HG03064 (cell line): ENCODE data around the gene SCNN1B.
"Not testable (repeated sequence)": the region's sequence is repeated elsewhere in the genome, so short reads cannot be mapped to it uniquely, and the experiment has no call there.

Source experiments
- ATAC-seq: cut with Tn5 transposase; IDR thresholded peaks from one replicate; pipeline ENCODE4 v1.9.1; 2021; ENCODE audit warnings: low read depth; ENCODE audit not compliant: unreplicated experiment

Gene SCNN1B

DNA sequence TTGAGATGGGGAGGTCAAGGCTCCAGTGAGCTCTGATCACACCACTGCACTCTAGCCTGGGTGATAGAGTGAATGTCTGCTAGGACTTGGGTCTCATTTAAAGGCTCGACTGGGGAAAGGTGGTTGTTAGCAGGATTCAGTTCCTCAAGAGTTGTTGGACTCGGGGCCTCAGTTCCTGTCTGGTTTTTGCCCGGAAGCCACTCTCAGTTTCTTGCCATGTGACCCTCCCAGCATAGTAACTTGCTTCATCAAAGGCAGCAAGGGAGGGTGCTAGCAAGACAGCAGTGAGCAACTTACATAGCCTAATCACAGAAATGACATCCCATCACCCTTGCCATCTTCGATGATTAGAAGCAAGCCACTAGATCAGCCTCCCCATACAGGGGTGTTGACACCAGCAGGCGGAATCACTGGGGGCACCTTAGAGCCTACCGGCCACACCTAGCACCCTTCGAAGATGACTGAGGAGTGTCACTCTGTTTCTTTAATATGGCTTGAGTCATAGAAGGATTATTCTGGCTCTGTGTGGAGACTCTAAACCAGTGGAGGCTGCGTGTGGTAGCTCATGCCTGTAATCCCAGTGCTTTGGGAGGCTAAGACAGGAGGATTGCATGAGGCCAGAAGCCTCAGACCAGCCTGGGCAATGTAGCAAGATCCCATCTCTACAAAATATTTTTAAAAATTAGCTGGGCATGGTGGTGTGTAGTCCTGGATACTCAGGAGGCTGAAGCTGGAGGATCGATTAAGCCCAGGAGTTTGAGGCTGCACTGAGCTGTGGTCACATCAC, 13.2 kb upstream of the SCNN1B start:
- ATAC-seq, result no peak

DNA sequence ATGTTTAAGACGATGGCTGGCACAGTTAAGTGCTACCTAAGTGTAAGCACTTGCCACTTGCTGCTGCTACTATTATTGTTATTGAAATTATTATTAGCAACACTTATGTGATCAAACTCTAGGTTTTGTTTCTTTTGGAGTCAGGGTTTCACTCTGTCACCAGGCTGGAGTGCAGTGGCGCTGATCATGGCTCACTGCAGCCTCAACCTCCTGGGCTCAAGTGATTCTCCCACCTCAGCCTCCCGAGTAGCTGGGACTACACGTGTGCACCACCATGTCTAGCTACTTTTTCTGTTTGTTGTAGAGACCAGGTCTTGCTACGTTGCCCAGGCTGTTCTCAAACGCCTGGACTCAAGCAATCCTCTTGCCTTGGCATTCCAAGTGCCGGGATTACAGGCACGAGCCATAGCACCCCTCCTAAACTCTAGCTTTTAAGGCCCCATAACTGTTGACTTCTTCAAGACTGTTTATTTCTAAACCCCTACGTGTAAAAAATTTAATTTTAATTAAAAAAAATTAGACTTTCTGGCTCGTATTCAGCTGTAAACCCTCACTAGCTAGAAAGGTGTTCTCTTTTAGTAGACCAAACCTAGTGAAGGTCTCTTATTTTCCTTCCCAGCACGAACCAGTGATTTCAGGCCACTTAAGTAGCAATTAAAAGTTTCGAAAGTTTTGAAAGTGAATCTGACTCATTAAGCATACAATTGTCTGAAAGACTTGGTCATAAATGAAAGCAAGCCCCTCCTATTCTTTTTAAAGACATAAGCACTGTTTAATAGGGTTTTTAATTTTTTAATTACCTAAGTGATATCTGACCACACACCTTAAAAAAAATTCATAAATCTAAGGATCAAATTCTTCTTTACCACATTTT, 11.7 kb upstream of the SCNN1B start:
- ATAC-seq, result no peak

DNA sequence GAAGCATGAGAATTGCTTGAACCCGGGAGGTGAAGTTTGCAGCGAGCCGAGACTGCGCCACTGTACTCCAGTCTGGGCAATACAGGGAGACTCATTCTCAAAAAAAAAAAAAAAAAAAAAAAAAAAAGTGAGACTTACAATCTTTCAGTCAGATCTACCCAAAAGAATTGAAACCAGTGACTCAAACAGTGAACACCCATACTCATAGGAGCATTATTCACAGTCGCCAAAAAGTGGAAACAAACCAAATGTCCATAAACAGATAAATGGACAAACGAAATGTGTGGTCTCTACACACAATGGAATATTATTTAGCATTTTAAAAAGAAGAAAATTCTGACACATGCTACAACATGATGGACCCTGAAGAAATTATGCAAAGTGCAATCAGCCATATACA, 9.1 kb upstream of the SCNN1B start:
- ATAC-seq, result no peak

DNA sequence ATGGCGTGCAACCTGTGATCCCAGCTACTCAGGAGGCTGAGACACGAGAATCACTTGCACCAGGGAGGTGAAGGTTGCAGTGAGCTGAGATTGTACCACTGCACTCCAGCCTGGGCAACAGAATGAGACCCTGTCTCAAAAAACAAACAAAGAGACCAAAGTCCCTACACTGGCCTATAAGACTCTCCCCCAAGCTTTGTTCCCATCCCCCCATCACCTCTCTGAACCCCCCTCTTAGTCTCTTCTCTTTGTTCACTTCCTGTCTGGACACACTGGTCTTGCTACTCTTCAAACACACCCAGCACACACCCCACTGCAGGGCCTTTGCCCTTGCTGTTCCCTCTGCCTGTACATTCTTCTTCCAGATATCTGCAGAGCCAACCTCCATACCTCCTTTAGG, 7.8 kb upstream of the SCNN1B start:
- no peak for ATAC-seq

DNA sequence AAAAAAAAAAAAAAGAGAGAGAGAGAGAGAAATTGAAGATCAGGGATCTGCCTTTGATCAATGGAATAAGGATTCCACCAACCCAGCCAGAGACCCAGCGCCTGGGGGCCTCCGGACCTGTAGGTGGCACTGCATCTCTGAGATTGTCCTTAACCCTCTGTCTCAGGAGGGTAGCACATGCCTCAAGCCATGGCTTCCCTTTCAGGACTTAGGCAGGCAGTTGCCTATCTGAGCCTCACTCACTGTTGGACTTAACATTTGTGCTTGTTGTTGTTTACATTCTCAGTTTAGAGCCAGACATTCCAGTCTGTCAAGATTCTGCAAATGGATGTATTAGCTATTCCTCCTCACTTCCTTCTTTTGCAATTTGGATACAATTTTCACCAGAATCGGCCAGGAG, 5.1 kb upstream of the SCNN1B start:
- ATAC-seq, result no peak

DNA sequence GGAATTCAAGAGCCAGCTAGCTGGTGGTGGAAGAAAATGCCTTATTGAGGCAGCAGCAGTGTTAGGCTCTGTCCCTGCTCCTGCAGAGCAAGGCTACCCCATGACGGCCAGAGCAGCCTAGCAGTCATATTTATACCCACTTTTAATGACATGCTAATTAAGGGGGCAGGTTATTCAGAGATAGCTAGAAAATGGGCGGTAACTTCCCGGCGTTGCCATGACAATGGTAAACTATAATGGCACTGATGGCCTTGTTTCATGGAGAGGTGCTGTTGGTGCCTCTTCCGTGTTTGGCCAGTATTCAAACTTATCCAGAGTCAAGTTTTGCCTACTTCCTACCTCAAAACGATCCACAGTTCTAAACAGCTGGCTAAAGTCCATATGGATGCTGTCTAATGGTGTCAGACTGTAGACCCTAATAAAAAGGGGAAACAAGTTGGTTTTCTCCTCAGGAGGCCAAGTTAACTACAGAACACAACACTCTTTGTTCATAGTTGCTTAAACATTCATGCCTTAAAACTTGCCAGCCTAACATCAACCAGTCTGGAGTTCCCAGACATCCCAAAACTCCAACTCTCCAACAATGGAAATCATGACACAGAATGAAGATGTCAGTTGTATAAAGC, 3.7 kb upstream of the SCNN1B start:
- ATAC-seq, result no peak

DNA sequence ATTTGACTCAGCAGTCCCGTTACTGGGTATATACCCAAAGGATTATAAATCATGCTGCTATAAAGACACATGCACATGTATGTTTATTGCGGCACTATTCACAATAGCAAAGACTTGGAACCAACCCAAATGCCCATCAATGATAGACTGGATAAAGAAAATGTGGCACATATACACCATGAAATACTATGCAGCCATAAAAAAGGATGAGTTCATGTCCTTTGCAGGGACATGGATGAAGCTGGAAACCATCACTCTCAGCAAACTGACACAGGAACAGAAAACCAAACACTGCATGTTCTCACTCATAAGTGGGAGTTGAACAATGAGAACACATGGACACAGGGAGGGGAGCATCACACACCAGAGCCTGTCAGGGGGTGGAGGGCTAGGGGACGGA, 2.3 kb upstream of the SCNN1B start:
- ATAC-seq, result not testable (repeated sequence)

DNA sequence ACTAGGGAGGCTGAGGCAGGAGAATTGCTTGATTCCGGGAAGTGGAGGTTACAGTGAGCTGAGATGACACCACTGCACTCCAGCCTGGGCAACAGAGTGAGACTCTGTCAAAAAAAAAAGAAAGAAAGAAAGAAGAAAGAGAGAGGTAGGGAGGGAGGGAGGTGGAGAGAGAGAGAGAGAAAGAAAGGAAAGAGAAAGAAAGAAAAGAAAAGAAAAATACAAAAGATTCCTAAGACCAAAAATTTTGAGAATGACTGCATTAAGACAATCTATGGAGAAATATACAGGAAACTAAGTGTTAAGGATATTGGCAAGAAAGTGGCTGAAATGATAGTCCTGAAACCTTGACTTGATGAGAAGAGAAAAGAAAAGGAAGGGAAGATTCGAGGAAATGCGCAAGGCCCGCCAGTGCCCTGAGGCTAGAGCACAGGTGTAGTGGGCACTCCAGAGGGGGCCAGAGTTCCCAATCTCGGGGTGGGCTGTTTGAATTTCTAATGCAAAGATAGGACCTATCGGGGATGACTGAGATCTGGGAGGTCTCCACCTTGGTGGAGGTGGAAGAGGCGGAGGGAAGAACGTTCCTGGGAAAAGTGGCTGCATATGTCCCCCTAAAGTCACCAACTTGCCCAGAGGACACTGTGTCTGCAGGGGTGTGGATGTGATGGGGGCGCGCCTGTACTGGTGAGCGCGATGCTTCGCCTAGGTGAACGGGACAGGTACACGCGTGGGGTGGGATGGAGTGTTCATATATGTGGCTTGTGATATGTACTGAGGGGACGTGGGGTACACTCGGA, 654 bp upstream of the SCNN1B start:
- ATAC-seq, result no peak

DNA sequence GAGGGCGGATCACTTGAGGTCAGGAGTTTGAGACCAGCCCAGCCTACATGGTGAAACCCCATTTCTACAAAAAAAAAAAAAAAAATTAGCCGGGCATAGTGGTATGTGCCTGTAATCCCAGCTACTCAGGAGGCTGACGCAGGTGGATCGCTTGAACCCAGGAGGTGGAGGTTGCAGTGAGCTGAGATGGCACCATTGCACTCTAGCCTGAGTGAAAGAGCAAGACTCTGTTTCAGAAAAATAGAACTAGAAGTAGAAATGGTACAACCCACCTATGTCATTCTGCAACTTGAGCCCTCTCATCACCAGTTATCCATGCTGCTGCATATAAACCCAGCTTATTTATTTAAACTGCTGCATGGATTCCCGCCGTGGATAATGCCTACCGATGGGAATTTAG, 1.6 kb downstream of the SCNN1B start:
- ATAC-seq, result no peak

DNA sequence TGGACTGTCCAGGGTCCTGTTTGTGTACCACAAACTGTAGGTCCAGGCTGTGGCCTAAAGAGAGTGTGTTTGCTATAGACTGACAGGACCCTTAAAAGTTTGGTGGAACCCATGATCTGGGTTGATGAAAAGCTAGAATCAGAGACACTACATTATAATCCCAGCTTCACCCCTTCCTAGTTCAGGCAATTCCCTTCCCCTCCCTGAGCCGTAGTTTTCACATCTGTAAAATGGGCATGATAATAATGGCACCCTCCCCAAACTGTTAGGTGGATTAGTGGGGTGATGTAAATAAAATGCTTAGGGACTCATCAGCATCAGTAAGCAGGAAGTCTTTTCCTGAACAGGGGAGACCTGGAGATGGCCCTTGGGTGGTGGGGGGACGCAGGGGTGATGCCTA, 2.5 kb downstream of the SCNN1B start:
- no peak for ATAC-seq

DNA sequence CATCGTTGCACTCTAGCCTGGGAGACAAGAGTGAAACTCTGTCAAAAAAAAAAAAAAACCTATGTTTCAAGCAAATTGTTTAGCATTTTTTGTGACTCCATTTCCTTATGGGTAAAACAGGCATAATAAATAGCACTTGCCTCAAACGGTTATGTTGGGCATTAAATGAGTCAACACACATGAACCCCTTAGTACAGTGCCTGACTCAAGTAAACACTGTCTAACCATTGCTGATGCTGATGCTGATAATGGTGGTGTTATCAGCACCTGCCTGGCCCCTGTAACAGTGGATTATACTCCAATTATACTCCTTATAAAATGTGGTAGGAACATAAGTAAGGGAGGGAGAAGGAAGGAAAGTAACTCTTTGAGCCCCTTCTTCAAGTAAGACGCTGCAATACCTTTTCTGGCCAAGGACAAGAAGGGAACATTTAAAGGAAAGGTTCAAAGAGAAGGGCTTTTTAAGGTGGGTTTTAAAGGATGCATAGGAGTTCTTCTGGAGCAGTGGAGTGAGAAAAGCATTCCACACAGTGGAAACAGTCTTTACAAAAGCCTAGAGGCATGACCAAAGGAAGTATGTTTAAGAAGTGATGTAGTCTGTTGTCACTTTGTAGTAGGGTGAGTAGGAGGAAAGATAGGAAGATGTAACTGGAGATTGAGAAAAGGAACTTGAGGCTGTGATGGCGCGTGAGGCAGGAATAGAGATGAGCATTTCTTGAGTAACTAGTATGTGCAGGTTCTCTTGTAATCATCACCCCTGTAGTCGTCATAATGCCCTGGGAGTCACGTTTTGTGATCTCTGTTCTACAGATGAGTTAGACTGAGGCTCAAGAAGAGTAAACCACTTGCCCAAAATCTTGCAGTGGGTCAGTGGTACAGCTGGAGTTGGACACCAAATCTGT, 4.3 kb downstream of the SCNN1B start:
- no peak for ATAC-seq

DNA sequence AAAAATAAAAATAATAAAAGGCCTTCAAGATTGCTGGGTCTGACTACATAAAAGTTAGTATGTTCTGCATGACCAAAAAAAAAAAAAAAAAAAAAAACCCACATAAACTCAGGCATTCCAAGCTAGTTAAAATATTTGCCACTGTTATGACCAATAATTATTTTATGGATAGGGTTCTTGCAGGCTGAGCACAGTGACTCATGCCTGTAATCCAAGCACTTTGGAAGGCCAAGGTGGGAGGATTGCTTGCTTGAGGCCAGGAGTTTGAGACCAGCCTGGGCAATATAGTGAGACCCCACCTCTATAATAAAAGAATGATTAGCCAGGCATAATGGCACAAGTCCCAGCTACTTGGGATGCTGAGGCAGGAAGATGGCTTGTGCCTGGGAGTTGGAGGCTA, 8.1 kb downstream of the SCNN1B start:
- ATAC-seq, result no peak

DNA sequence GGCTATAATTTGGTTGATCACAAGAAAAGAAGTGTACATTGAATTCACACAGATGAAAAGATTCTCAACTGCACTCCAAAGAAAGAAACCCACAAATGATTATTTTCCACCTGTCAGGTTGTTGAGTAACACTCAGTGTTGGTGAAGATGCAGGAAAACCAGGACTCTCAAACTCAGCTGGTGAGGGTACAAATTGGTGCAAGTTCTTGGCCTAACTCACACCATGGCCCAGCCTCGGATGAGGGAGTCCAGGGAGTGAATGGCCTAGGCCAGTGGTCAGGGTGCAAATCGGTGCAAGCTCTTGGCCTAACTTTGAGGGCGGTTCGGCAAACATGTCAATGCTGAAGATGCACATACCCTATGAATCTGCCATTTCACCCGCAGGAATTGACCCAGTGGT, 8.6 kb downstream of the SCNN1B start:
- no peak for ATAC-seq

DNA sequence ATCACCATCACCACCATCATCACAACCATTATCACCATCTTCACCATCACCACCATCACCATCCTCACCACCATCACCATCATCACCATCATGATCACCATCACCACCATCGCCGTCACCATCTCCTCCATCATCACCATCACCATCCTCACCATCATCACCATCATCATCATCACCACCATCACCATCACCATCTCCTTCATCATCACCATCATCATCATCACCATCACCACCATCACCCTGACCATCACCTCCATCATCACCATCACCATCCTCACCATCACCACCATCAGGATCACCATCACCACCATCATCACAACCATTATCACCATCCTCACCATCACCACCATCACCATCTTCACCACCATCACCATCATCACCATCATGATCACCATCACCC, 14.1 kb downstream of the SCNN1B start:
- ATAC-seq, result no peak

DNA sequence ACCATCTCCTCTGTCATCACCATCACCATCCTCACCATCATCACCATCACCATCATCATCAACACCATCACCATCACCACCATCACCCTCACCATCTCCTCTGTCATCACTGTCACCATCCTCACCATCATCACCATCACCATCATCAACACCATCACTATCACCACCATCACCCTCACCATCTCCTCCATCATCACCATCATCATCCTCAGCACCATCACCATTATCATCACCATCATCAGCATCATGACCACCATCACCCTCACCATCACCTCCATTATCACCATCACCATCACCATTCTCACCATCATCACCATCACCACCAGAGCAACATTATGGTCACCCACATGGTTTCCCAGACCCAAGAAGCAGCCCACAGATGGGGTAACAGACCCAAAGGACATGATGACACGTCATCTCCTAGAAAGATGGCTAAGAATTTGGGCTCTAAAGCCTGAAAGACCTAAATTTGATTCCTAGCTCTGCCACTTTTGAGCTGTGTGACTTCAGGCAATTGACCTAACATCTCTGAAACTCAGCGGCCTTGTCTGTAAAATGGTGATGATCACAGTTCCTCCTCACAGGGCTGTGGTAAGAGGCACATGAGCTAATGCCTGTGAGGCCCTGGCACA, 14.6 kb downstream of the SCNN1B start:
- no peak for ATAC-seq

DNA sequence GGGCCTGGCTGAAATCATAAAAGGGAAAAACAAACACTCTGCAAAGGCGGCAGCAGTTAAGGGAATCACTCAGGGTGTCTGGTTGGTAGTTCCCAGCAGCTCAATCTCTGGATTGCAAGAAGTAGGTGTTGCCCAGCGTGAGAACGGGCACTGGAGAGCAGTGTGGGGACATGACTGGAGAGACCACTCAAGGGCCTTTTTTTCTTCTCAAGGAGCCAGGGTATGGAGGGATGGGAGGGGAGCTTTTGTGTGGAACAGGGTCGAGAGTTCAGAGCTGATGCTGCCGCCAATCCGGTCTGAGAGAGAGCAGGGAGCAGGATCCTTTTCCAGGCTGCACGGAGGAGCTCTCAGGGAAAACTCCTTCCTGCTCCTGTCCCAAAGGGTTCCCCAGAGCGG, 15.2 kb downstream of the SCNN1B start:
- no peak for ATAC-seq

DNA sequence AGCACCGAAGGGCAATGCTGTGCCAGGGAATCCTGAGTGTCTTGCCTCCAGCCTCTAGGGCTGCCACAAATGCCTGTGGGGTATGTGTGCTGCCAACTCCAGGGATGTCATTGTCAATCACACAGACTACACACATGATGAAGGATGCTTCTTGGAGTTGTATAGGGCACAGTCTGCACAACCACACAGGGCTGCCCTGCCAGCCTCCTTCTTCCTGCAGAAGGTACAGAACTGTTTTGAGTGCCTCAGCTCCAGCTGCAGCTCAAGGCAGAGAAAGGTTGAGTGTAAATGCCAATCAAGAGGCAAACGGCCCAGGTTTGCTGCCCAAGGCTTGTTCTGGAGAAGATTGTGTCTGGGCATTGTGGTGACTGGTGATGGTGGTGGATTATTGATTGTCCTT, 15.6 kb downstream of the SCNN1B start:
- no peak for ATAC-seq

DNA sequence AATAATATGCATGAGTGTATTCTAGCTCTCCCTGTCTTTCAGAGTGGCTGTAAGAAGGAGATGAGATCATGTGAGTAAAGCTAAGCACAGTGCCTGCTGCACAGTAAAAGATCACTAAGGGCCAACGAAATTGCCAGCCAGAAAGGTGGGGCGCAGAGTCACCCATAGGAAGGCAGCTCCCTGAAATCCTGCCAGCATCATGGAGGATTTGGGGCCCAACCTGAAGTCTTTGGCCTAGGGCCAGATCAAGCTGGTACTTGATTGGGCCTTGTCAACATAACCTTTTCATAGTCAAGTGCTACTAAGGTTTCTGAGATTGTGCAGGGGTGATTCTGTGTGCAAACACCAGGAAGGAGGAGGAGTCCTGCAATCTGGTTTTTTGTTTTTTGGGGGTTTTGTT, 16.5 kb downstream of the SCNN1B start:
- ATAC-seq, result no peak

DNA sequence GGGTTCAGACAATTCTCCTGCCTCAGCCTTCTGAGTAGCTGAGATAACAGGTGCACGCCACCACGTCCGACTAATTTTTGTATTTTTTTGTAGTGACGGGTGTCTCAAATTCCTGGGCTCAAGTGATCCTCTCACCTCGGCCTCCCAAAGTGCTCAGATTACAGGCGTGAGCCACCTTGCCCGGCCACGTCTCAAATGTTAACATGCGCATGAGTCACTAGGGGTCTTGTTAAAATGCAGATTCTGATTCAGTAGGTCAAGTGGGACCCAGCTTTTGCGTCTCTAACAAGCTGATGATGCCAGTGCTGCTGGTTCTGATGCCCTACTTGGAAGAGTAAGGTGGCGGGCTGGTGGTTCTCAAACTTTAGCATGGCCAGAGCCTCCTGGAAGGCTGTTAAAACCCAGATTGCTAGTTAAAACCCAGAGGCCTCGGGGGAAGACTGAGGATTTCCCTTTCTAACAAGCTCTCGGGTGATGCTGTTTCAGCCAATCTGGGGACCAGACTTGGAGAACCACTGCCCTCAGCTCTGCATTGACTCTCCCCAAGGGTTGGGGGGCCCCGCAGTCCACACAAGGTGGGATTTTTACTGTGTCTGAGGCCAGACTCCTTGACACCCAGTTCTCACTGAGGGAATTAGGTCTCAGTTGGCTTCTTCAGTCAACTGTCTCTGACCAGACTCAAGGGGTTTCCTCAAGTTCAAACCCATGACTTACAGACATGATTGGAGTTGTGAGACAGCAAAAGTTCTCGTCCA, 17.9 kb downstream of the SCNN1B start:
- ATAC-seq, result no peak
